Measurements from ENCODE around the gene PTGES2. TPM values are rescaled to one million over a fixed set of nuclear protein-coding genes. Genes with fewer than 3 reads are reported as not detected.

The PTGES2 gene
- total RNA-seq: 80.0 and 96.9 TPM in 2 replicates

- DNase-seq (ENCODE audit: low read depth): peak; percentile 44
These were observed at the start of gene PTGES2 for GRCh38 chr9:128127568-128127989. PTGES2 (minus strand) TSS chr9:128127729; CDS start chr9:128127717, 12 bp downstream.

- DNase-seq (ENCODE audit: low read depth): no peak
These were observed 48.2 kb upstream of the PTGES2 start for GRCh38 chr9:128175726-128176125.

DNA sequence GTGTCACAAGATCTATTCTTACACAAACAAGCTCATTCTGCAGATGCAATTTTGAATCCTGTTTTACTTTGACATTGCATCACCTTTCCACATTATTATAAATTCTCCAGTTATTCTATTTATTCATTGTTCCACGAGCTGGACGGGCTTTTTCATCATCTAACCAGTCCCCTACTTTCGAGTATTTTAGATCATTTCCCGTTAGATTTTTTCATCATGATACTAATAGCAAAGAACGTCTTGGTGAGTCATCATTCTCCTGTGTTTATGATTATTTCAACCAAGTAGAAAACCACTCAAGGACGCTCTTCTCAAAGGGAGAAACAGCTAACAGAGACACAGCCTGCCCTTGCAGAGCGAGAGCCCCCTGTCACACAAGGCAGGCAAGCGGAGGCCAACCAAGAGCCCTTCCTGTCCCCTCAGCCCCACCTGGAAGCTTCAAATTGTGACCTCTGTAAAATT is 47.6 kb upstream of the PTGES2 start:
- DNase-seq (ENCODE audit: low read depth): no peak

- no peak for DNase-seq (ENCODE audit: low read depth)
These were observed 46.5 kb upstream of the PTGES2 start for GRCh38 chr9:128174062-128174461.

DNA sequence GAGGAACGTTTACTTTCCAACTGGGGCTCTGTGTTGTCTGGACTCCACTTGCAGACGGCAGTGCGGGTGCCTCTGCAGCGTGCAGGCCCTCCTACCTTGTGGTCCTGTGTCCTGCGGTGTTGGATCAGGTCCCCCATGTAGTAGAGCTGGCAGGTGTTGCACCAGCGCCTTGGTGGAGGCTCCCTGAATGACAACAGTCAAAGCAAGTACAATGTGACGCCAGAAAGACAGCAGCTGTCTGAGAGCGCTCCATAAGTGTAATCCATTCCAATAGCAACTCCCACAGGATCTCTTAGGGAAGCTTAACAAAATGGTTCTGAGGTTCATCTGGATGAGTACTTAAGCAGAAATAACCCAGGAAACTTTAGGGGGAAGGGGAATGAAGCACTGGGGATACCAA is 42.4 kb upstream of the PTGES2 start:
- no peak for DNase-seq (ENCODE audit: low read depth)

DNA sequence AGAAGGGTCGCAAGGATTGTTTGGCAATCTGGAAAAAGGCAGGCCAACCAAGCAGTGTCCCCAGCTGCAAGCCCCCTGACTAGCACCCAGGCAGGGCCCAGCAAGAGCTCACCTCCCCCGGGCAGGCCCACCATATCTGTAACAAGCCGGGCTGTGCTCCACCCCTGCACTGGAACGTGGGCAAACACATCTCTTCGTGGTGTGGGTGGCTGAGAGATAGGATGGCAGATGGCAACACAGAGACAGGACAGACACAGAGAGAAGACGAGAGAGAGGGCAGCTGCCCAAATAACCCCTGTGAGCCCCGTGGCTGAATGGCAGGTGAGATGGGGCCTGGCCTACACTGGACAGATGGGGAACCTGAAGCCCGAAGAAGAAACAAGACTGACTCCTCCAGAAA is 42.0 kb upstream of the PTGES2 start:
- DNase-seq (ENCODE audit: low read depth): no peak

GRCh38 chr9:128168731-128169308 is 41.3 kb upstream of the PTGES2 start:
- no peak for DNase-seq (ENCODE audit: low read depth)

- no peak for DNase-seq (ENCODE audit: low read depth)
These were observed 39.7 kb upstream of the PTGES2 start for GRCh38 chr9:128167209-128167608.

- DNase-seq (ENCODE audit: low read depth): no peak
These were observed 38.6 kb upstream of the PTGES2 start for GRCh38 chr9:128166169-128166568.

GRCh38 chr9:128164307-128164885 is 36.9 kb upstream of the PTGES2 start:
- peak; percentile 40 for DNase-seq (ENCODE audit: low read depth)

GRCh38 chr9:128163523-128164306 is 36.2 kb upstream of the PTGES2 start:
- no peak for DNase-seq (ENCODE audit: low read depth)

- no peak for DNase-seq (ENCODE audit: low read depth)
These were observed 35.5 kb upstream of the PTGES2 start for GRCh38 chr9:128163027-128163515.

- DNase-seq (ENCODE audit: low read depth): no peak
These were observed 34.9 kb upstream of the PTGES2 start for GRCh38 chr9:128162215-128163026.

GRCh38 chr9:128161215-128161902 is 33.8 kb upstream of the PTGES2 start:
- no peak for DNase-seq (ENCODE audit: low read depth)

DNA sequence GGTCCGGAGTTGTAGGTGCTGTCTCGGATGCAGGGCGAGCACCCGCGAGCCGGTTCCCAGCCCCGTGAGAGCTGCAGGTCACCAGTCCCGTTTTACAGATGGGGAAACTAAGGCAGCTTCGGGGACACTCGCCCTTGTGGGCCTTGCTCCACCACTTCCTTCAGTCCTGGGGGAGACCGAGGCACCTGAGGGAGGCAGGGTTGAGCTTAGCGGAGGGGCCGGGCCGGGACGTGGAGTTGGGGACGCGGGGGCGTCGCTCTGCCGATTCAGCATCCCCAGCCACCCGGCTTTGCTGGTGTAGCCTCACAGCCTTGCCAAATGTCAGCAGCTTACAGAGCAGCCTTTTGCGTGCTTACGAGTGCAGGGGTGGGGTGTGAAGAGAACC is 33.1 kb upstream of the PTGES2 start:
- no peak for DNase-seq (ENCODE audit: low read depth)

DNA sequence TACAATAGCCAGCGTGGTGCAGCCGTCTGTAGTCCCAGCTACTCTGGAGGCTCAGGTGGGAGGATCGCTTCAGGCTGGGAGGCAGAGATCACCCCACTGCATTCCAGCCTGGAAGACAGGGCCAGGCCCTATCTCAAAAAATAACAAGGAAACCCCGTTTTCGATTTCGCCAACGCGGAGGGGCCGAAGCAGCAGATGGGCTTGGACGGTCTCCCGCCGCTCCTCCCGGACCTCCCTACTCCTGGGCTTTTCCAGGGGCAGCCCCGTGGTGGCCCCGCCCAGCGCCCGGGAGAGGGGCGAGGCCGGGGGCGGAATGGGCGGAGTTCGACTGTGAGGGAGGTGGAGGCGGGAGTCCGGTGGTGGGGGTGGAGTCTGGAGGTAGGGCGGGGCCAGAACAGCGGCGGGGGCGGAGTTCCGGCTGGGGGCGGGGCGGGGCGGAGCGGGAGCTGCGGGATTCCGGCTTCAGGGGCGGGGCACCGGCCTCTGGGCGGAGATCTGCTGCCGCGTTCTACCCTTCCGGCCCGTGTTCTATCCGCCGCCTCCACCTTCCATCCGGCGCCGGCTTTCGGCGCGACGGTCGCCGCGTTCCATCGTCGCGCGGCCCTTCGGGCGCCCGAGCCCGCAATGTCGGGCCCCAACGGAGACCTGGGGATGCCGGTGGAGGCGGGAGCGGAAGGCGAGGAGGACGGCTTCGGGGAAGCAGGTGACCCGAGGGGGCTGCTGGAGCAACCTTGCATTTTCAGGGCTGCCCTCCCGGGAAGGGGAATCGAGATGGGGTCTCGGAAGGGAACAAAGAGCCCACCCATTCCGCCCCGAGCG is 32.5 kb upstream of the PTGES2 start, which contains the start of gene BBLN:
Gene BBLN (plus strand): TSS at position 482 of the 819 bp plus-strand sequence. CDS start 143 bp downstream, at position 625.
- peak; percentile 52 for DNase-seq (ENCODE audit: low read depth)

GRCh38 chr9:128159522-128159783 is 31.9 kb upstream of the PTGES2 start:
- no peak for DNase-seq (ENCODE audit: low read depth)

GRCh38 chr9:128155736-128156500 is 28.4 kb upstream of the PTGES2 start:
- DNase-seq (ENCODE audit: low read depth): no peak

DNA sequence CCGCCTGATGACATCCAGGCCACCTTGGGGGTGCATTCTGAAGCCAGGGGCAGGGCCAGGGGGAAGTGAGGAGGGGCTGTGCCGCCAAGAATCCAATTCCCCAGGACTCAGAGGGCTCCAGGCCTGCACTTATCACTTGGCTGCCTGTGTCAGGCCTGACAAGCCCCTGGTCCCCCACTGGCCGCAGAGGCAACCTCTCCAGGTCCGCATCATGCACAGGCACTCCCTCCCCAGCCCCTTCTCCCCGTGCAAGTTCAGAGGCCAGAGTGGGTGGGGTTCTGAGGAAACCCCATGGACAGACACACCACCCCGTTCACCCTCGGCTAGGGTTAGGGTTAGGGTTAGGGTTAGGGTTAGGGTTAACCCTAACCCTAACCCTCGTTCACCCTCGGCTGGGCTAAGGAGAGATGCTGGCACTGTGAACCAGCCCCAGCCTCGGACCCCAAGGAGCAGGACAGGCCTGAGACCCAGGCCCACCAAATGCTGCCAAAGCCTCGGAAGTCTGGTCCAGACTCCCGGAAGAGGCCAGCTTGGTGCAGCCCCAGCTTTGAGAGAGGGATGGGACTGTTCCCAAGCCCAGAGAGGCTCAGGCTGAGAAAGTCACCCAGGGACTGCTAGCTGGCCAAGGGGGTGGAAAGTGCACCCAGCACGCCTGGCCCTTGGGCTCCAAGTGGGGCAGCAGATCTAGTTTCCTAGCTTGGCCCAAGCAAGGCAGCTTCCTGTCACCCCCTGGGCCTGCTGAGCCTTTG is 26.6 kb upstream of the PTGES2 start:
- no peak for DNase-seq (ENCODE audit: low read depth)

Data from renal cortical epithelial cell (primary cell).